ENCODE data around the gene NOXRED1. TPM values are rescaled to one million over a fixed set of nuclear protein-coding genes. Genes with fewer than 3 reads are reported as not detected.
"Not testable (repeated sequence)": the region's sequence is repeated elsewhere in the genome, so short reads cannot be mapped to it uniquely, and the experiment has no call there.

Gene NOXRED1
- total RNA-seq, 4 donors from 2014 or later = 0.68 to 2.2 (median 1.4) TPM

- no peak for TF ChIP-seq CTCF (IDR thresholded peaks at IDR 0.05)
- TF ChIP-seq EP300 (IDR thresholded peaks at IDR 0.05; ENCODE audit: low read depth) = no peak
- no peak for TF ChIP-seq POLR2A (IDR thresholded peaks at IDR 0.05)
- no peak for TF ChIP-seq POLR2AphosphoS5 (IDR thresholded peaks at IDR 0.05)
- no peaks in the 10 kb centered on the region for H3K4me1 ChIP-seq
- H3K27ac ChIP-seq = no peak overlapping the region
- H3K4me3 ChIP-seq = no peak overlapping the region
- in situ Hi-C loops (cut with MboI; ENCODE audit: low pct_ligation_motif_present in 1 of 4, low pct_unique_long_range_greater_than_20kb in 1 of 4, low sequenced_read_pairs in 3 of 4) = no loop called here
- intact Hi-C loops (cut with DNase I; ENCODE audit: low total_unique reads) = no loop called here
- H3K27me3 ChIP-seq = no peaks in the 10 kb centered on the region
- H3K36me3 ChIP-seq = peaks cover 0 to 38% (median 18%) of the 10 kb centered on the region in 4 donors
- WGBS, 2 donors (ENCODE audit: low coverage in 1 of 2) = 71 to 80% methylated on average over 2 of the region's 2 CpGs
- H3K9me3 ChIP-seq = peaks cover 10 to 13% of the 10 kb centered on the region in 2 donors
- DNase-seq = no peak
Measured at GRCh38 chr14:77421201-77421600, 2.1 kb downstream of the NOXRED1 start.

- intact Hi-C loops (cut with DNase I; ENCODE audit: low total_unique reads) (no loop called here), in situ Hi-C loops (cut with MboI; ENCODE audit: low pct_ligation_motif_present in 1 of 4, low pct_unique_long_range_greater_than_20kb in 1 of 4, low sequenced_read_pairs in 3 of 4) (no loop called here)
- H3K4me1 ChIP-seq = no peaks in the 10 kb centered on the region
- no peak overlapping the region for H3K27ac ChIP-seq
- no peak overlapping the region for H3K4me3 ChIP-seq
- no peak for TF ChIP-seq POLR2AphosphoS5 (IDR thresholded peaks at IDR 0.05)
- TF ChIP-seq POLR2A (IDR thresholded peaks at IDR 0.05) = no peak
- no peak for TF ChIP-seq CTCF (IDR thresholded peaks at IDR 0.05)
- no peak for TF ChIP-seq EP300 (IDR thresholded peaks at IDR 0.05; ENCODE audit: low read depth)
- peaks cover 10 to 13% of the 10 kb centered on the region in 2 donors for H3K9me3 ChIP-seq
- 74 to 89% methylated on average over 3 to 8 of the region's 8 CpGs for WGBS, 2 donors (ENCODE audit: low coverage in 1 of 2)
- no peak for DNase-seq
- no peaks in the 10 kb centered on the region for H3K27me3 ChIP-seq
- peaks cover 0 to 9% (median 5%) of the 10 kb centered on the region in 4 donors for H3K36me3 ChIP-seq
Measured at GRCh38 chr14:77416836-77417235, 6.5 kb downstream of the NOXRED1 start.

GRCh38 chr14:77416098-77416497 lies 7.2 kb downstream of the NOXRED1 start:
- in situ Hi-C loops (cut with MboI; ENCODE audit: low pct_ligation_motif_present in 1 of 4, low pct_unique_long_range_greater_than_20kb in 1 of 4, low sequenced_read_pairs in 3 of 4); H3K27me3 ChIP-seq; H3K36me3 ChIP-seq; intact Hi-C loops (cut with DNase I; ENCODE audit: low total_unique reads); H3K27ac ChIP-seq; DNase-seq; H3K4me3 ChIP-seq; H3K4me1 ChIP-seq: not testable (repeated sequence)
- 91 to 100% methylated on average over 1 to 2 of the region's 3 CpGs for WGBS, 2 donors (ENCODE audit: low coverage in 1 of 2)
- H3K9me3 ChIP-seq = peaks cover 10 to 13% of the 10 kb centered on the region in 2 donors

GRCh38 chr14:77415403-77416030 lies 7.8 kb downstream of the NOXRED1 start:
- DNase-seq; H3K4me3 ChIP-seq; intact Hi-C loops (cut with DNase I; ENCODE audit: low total_unique reads); in situ Hi-C loops (cut with MboI; ENCODE audit: low pct_ligation_motif_present in 1 of 4, low pct_unique_long_range_greater_than_20kb in 1 of 4, low sequenced_read_pairs in 3 of 4); H3K27me3 ChIP-seq; H3K4me1 ChIP-seq; H3K27ac ChIP-seq; H3K36me3 ChIP-seq: not testable (repeated sequence)
- WGBS, 2 donors (ENCODE audit: low coverage in 1 of 2) = 90 to 92% methylated on average over 3 to 10 of the region's 10 CpGs
- peaks cover 10 to 13% of the 10 kb centered on the region in 2 donors for H3K9me3 ChIP-seq

GRCh38 chr14:77409131-77409533 lies 14.2 kb downstream of the NOXRED1 start:
- Histone ChIP-seq H3K27me3 (no peaks in the 10 kb centered on the region), H3K4me3 (no peak overlapping the region), H3K36me3 (no peaks in the 10 kb centered on the region), H3K4me1 (no peaks in the 10 kb centered on the region), H3K27ac (no peak overlapping the region), H3K9me3 (no peaks in the 10 kb centered on the region)
- in situ Hi-C loops (cut with MboI; ENCODE audit: low pct_ligation_motif_present in 1 of 4, low pct_unique_long_range_greater_than_20kb in 1 of 4, low sequenced_read_pairs in 3 of 4) (no loop called here), intact Hi-C loops (cut with DNase I; ENCODE audit: low total_unique reads) (loop anchor here (10.0 kb wide), 1 partner anchor 1654 kb away; no protein-coding TSS in a partner anchor)
- no peak for TF ChIP-seq POLR2AphosphoS5 (IDR thresholded peaks at IDR 0.05)
- TF ChIP-seq EP300 (IDR thresholded peaks at IDR 0.05; ENCODE audit: low read depth) = no peak
- no peak for TF ChIP-seq POLR2A (IDR thresholded peaks at IDR 0.05)
- TF ChIP-seq CTCF (IDR thresholded peaks at IDR 0.05) = peak in 2 of 5 experiments; percentile 11 to 16
- 45 to 46% methylated on average over 3 of the region's 3 CpGs for WGBS, 2 donors (ENCODE audit: low coverage in 1 of 2)
- DNase-seq = peak; percentile 8

Data from transverse colon (tissue), 4 donors.